A549 (cell line): ENCODE results near the gene ATP8A2.

Experiments
- JUN ChIP-seq, 2 experiments: fragments of >200 bp; sonication (Bioruptor Twin); formaldehyde crosslinking; IDR thresholded peaks; 2 replicates in 1 of 2; 3 replicates in 1 of 2; pipeline ENCODE4 v1.6.1; 2016 to 2017
- MYC ChIP-seq: IDR thresholded peaks from 2 replicates; pipeline ENCODE4 v1.6.1; 2012; ENCODE audit warnings: mild to moderate bottlenecking, inconsistent platforms, low read length, improper control_type of control experiment, borderline replicate concordance
- TF ChIP-seq, protein P1 (sequence below): fragments of >200 bp; sonication (Bioruptor Twin); formaldehyde crosslinking; IDR thresholded peaks from 3 replicates; pipeline ENCODE4 v1.6.1; 2016
- TF ChIP-seq, protein P2 (sequence below): fragments of >200 bp; sonication (Bioruptor Twin); formaldehyde crosslinking; IDR thresholded peaks from 3 replicates; pipeline ENCODE4 v1.5.1; 2016

DNA sequence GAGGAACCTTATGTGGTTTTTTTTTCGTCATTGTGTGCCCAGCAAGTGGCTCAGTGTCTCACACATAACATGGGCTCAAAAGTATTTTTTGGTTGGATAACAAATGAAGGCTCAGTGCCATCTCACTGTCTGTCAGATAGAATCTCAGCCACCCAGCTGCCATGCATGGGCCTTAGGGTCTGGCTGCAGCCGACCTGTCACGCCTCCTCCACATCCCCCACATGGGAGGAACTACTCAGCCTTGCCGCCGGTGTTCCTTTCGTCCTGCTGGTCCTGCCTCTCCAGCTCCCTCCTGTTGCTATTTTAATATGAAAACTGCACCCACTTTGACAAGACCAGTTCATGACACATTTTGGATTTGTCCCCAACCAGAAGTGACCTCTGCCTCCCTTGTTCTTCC lies 558.9 kb downstream of the ATP8A2 start:
- TF ChIP-seq, protein P1, sequence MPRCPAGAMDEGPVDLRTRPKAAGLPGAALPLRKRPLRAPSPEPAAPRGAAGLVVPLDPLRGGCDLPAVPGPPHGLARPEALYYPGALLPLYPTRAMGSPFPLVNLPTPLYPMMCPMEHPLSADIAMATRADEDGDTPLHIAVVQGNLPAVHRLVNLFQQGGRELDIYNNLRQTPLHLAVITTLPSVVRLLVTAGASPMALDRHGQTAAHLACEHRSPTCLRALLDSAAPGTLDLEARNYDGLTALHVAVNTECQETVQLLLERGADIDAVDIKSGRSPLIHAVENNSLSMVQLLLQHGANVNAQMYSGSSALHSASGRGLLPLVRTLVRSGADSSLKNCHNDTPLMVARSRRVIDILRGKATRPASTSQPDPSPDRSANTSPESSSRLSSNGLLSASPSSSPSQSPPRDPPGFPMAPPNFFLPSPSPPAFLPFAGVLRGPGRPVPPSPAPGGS = no peak
- TF ChIP-seq, protein P2, sequence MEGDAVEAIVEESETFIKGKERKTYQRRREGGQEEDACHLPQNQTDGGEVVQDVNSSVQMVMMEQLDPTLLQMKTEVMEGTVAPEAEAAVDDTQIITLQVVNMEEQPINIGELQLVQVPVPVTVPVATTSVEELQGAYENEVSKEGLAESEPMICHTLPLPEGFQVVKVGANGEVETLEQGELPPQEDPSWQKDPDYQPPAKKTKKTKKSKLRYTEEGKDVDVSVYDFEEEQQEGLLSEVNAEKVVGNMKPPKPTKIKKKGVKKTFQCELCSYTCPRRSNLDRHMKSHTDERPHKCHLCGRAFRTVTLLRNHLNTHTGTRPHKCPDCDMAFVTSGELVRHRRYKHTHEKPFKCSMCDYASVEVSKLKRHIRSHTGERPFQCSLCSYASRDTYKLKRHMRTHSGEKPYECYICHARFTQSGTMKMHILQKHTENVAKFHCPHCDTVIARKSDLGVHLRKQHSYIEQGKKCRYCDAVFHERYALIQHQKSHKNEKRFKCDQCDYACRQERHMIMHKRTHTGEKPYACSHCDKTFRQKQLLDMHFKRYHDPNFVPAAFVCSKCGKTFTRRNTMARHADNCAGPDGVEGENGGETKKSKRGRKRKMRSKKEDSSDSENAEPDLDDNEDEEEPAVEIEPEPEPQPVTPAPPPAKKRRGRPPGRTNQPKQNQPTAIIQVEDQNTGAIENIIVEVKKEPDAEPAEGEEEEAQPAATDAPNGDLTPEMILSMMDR = no peak
- TF ChIP-seq JUN (IDR thresholded peaks at IDR 0.05) (no peak), MYC (no peak)
